Left ventricle myocardium inferior (tissue), 1 donor: ENCODE results near the gene TAF8. TPM values are rescaled to one million over a fixed set of nuclear protein-coding genes. Genes with fewer than 3 reads are reported as not detected.
A peak's percentile ranks its signal among the peaks of the same experiment; 100 is the strongest.

ENCODE experiments used
- DNase-seq: peaks from one replicate; pipeline ENCODE4 v3.0.0-alpha.2; 2020
- H3K27ac ChIP-seq: fragments of 200-600 bp; replicated peaks from 2 replicates; pipeline ENCODE4 v1.8.0; 2021
- H3K27me3 ChIP-seq: fragments of 200-600 bp; 2 replicates; pipeline ENCODE4 v1.8.0; 2021; ENCODE audit warnings: low read depth
- H3K36me3 ChIP-seq: fragments of 200-600 bp; 2 replicates; pipeline ENCODE4 v1.8.0; 2021
- H3K4me1 ChIP-seq: fragments of 200-600 bp; 2 replicates; pipeline ENCODE4 v1.8.0; 2021
- H3K4me3 ChIP-seq: fragments of 200-600 bp; 2 replicates; pipeline ENCODE4 v1.8.0; 2021; ENCODE audit warnings: mild to moderate bottlenecking, moderate library complexity
- H3K9me3 ChIP-seq: fragments of 200-600 bp; replicated peaks from 2 replicates; pipeline ENCODE4 v1.8.0; 2021
- intact Hi-C: fragments of 100-400 bp; cut with micrococcal nuclease; formaldehyde crosslinking; loops from one replicate; pipeline ENCODE4 v1.11.0; 2022
- total RNA-seq: library from RNA; stranded (reverse); fragmentation: NEBNext Ultra II Directional; extraction: Animal tissue kit (Norgen Biotek cat#: 25700); gene quantifications from one replicate; pipeline ENCODE4 v1.2.1, GENCODE V29; 2021
- TF ChIP-seq, protein P1 (sequence below): fragments of 200-600 bp; IDR thresholded peaks from 2 replicates; pipeline ENCODE4 v1.8.0; 2021; ENCODE audit warnings: antibody characterized with exemption, mild to moderate bottlenecking, borderline replicate concordance
- donor health status: DM: no; HTN: yes; CAD: no; lungs with severe emphysema.

The TAF8 gene
- total RNA-seq, 1 donor from 2014 or later: 28.5 TPM

DNA sequence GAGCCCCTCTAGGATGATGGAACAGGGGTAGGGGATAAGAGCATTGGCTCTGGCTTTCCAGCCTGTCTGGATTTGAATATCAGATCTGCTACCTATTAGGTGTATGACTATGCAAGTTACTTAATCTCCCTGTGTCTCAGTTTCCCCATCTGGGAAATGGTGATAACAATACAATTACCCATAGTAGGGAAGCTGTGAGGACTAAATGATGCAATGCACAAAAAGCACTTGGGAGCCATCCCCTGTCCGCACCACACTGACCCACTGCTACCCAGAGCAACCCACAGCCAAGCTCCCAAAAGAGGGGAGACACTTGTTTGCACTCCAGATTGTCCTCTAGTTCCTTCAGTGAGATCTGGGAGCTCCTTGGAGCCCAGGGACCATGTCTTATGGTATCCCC, 62.0 kb downstream of the TAF8 start:
- Histone ChIP-seq H3K4me1 (peaks cover 3% of the 10 kb centered on the region), H3K27me3 (no peaks in the 10 kb centered on the region), H3K36me3 (no peaks in the 10 kb centered on the region), H3K4me3 (no peak overlapping the region), H3K27ac (no peak overlapping the region), H3K9me3 (peaks cover 10% of the 10 kb centered on the region)
- no peak for DNase-seq
- intact Hi-C loops: no loop called here
- TF ChIP-seq, protein P1, sequence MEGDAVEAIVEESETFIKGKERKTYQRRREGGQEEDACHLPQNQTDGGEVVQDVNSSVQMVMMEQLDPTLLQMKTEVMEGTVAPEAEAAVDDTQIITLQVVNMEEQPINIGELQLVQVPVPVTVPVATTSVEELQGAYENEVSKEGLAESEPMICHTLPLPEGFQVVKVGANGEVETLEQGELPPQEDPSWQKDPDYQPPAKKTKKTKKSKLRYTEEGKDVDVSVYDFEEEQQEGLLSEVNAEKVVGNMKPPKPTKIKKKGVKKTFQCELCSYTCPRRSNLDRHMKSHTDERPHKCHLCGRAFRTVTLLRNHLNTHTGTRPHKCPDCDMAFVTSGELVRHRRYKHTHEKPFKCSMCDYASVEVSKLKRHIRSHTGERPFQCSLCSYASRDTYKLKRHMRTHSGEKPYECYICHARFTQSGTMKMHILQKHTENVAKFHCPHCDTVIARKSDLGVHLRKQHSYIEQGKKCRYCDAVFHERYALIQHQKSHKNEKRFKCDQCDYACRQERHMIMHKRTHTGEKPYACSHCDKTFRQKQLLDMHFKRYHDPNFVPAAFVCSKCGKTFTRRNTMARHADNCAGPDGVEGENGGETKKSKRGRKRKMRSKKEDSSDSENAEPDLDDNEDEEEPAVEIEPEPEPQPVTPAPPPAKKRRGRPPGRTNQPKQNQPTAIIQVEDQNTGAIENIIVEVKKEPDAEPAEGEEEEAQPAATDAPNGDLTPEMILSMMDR: no peak

DNA sequence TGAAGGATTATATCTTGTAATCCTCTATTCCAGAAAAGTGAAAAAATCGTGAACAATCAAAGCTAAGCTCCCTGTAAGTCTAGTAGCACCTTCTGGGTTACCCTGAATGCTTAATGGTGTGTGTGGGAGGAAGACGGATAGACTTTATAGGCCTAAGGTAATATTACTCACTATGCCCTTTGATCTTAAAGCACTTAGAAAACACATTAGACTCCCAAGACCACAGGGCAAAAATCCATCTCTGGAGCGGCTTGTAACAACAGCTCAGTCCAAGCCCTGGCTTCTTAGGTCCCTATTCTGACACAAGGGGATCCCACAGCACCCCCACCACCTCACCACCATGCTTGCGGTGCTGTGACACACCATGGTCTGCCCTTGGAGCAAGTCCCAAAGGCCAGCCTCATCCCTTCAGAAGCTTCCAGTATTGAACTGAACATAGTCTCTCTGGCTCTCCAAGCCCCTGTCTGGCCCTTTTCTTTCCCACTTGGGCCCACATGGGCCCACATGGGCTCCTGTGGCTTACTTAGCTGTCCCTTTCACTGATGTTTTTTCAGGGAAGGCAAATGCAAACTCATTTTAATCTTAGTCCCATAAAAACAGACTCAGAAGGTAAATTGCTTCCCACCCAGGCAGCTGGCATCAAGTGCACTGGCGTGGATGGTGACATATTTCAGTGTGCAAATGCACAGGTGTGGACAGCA, 63.8 kb downstream of the TAF8 start:
- intact Hi-C loops: no loop called here
- Histone ChIP-seq H3K36me3 (no peaks in the 10 kb centered on the region), H3K4me1 (peaks cover 19% of the 10 kb centered on the region), H3K27me3 (no peaks in the 10 kb centered on the region), H3K27ac (no peak overlapping the region), H3K9me3 (peaks cover 10% of the 10 kb centered on the region), H3K4me3 (no peak overlapping the region)
- DNase-seq: no peak
- TF ChIP-seq, protein P1: no peak

DNA sequence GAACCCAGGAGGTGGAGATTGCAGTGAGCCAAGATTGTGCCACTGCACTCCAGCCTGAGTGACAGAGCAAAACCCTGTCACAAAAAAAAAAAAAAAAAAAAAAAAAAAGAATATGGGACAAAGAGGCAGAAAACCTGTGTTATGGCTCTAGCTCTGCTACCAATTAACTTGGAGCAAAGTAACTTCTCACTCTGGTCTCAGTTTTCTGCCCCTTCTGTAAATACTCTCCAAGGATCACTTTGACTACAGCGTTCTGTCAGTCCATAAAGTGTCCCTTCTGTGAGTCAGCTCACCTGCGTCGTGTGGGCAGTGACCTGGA, 67.5 kb downstream of the TAF8 start:
- Histone ChIP-seq H3K4me3 (no peak overlapping the region), H3K9me3 (no peaks in the 10 kb centered on the region), H3K27ac (peak overlapping the region; percentile 83), H3K27me3 (no peaks in the 10 kb centered on the region), H3K36me3 (no peaks in the 10 kb centered on the region), H3K4me1 (peaks cover 19% of the 10 kb centered on the region)
- intact Hi-C loops: no loop called here
- no peak for DNase-seq
- TF ChIP-seq, protein P1: no peak

DNA sequence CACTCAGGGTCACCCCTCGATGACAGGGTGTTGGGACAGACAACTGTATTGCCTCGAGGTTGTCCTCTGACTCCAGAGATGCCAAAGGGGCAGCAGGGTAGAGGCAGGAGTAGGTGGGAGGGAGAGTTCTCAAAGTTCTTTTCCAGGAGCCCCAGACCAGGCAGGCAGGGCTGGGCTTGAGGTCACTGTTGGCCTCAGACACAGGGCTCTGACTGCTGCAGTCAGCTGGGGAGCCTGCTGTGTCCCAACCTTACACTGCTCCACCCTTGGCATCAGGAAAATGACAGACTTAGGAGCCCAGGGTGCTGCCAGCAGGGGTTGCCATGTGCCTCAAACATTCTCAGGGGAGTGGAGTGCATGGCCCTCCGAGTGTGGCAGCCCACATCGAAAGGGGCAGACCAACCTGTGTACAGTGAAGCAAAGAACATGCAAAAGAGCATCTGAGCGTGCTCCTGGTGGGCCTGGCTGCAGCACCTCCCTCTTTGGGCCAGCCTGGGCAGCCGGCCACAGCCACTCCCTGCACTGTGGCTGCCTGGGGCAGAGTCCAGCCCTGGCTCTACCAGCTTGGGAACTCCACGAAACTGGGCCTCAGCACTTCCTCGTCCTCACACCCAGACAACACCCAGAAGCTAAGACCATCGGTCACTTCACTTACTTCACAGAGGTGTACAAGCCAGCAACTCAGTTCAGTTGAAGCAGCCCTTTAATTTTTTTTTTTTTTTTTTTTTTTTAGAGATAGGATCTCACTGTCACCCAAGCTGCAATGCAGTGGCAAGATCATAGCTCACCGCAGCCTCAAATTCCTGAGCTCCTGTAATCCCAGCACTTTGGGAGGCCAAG, 68.1 kb downstream of the TAF8 start:
- intact Hi-C loops: no loop called here
- DNase-seq: peak; percentile 77
- TF ChIP-seq, protein P1: no peak

DNA sequence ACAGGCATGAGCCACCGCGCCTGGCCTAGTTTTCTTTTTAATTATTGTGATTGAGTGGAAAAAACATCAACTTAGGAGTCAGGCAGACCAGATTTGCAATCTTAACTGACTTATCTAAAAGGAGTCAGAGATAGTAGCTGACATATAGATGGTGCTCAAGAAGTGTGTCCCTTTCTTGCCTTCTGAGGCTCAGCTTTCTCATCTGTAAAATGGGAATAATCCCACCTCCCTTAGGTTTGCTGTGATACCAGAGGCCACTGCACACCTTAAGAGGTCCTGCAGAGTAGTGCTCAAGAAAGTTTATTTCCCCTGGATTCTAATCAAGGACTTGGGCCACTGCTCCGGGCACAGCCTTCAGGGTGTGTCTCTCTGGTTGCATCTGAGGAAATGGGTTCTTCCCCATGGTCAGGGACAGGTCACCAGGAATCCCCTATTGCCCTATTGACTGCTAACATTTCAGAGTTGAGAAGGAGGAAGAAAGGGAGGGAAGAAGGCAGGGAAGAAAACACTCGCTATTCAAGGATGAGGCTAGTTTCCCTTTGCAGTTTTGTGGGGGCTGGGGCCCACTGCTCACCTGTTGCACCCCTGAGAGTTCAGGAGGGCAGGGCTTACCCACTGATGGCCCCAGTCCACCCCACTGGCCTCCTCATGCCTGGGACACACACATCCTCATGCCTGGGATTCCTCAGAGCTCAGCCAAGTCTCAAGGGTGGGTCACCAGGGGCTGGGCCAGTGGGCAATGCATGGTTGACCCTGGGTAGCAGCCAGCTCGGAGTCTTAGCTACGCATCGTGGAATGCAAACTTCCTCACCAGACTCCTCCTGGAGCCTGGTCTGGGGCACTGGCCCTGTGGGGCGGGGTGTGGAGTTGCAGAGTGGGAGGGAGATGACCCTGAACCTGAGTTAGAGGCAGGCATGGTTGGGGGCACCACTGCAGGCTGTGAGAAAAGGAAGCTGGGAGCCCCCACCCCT, 70.9 kb downstream of the TAF8 start:
- Histone ChIP-seq H3K27me3 (no peaks in the 10 kb centered on the region), H3K36me3 (no peaks in the 10 kb centered on the region), H3K27ac (no peak overlapping the region), H3K9me3 (no peaks in the 10 kb centered on the region), H3K4me3 (no peak overlapping the region), H3K4me1 (peaks cover 32% of the 10 kb centered on the region)
- intact Hi-C loops: no loop called here
- TF ChIP-seq, protein P1: no peak
- DNase-seq: no peak

More for the DNA sequence above, 68.1 kb downstream of the TAF8 start:
- H3K9me3 ChIP-seq: no peaks in the 10 kb centered on the region
- peaks cover 19% of the 10 kb centered on the region for H3K4me1 ChIP-seq
- H3K27ac ChIP-seq: peak overlapping the region; percentile 83
- no peak overlapping the region for H3K4me3 ChIP-seq
- H3K27me3 ChIP-seq: no peaks in the 10 kb centered on the region
- no peaks in the 10 kb centered on the region for H3K36me3 ChIP-seq
